GM23338 (cell line): ENCODE measurements around the gene TMEM14B. TPM values are rescaled to one million over a fixed set of nuclear protein-coding genes. Genes with fewer than 3 reads are reported as not detected.

Experiments used
- ATAC-seq: fragments of 200-7000 bp; cut with Tn5 transposase; 3 replicates; pipeline ENCODE4 v1.9.1; 2020
- DNase-seq: peaks from one replicate; pipeline ENCODE4 v3.0.0-alpha.2; 2015; ENCODE audit warnings: low spot score
- H2AFZ ChIP-seq: fragments of 200-600 bp; sonication (generic); 2 replicates; pipeline ENCODE4 v1.8.0; 2016; ENCODE audit warnings: antibody characterized with exemption, mild to moderate bottlenecking, moderate library complexity
- H3F3A ChIP-seq: fragments of 200-600 bp; sonication (generic); replicated peaks from 2 replicates; pipeline ENCODE4 v1.8.0; 2017; ENCODE audit warnings: antibody characterized with exemption, mixed run types, low read depth
- H3K27ac ChIP-seq: fragments of 200-600 bp; sonication (generic); 2 replicates; pipeline ENCODE4 v1.6.1; 2016; ENCODE audit warnings: low read depth
- H3K27me3 ChIP-seq: fragments of 200-600 bp; sonication (generic); 2 replicates; pipeline ENCODE4 v1.8.0; 2016; ENCODE audit warnings: mild to moderate bottlenecking, mixed run types, moderate library complexity; ENCODE audit not compliant: insufficient read depth
- H3K36me3 ChIP-seq: fragments of 200-600 bp; sonication (generic); 2 replicates; pipeline ENCODE4 v1.8.0; 2016; ENCODE audit warnings: mild to moderate bottlenecking; ENCODE audit not compliant: insufficient read depth
- H3K4me1 ChIP-seq: fragments of 200-600 bp; sonication (generic); 2 replicates; pipeline ENCODE4 v1.8.0; 2016; ENCODE audit warnings: mild to moderate bottlenecking, moderate library complexity; ENCODE audit not compliant: insufficient read depth
- H3K4me2 ChIP-seq: fragments of 200-600 bp; sonication (generic); 2 replicates; pipeline ENCODE4 v1.7.1; 2017; ENCODE audit warnings: mixed run types
- H3K4me3 ChIP-seq: fragments of 200-600 bp; sonication (generic); 2 replicates; pipeline ENCODE4 v1.6.1; 2016; ENCODE audit warnings: mixed run types
- H3K79me2 ChIP-seq: fragments of 200-600 bp; sonication (generic); replicated peaks from 2 replicates; pipeline ENCODE4 v1.8.0; 2017; ENCODE audit warnings: mild to moderate bottlenecking; ENCODE audit not compliant: insufficient read depth
- H3K9me2 ChIP-seq: fragments of 200-600 bp; sonication (generic); 2 replicates; pipeline ENCODE4 v1.8.0; 2017; ENCODE audit not compliant: insufficient read depth
- H4K20me1 ChIP-seq: fragments of 200-600 bp; sonication (generic); replicated peaks from 2 replicates; pipeline ENCODE4 v1.8.0; 2017; ENCODE audit warnings: mild to moderate bottlenecking; ENCODE audit not compliant: insufficient read depth
- H3K27ac Mint-ChIP-seq: 2 replicates; pipeline ENCODE4 v1.8.0; 2020; ENCODE audit warnings: inconsistent platforms, mild to moderate bottlenecking, moderate library complexity, mixed read lengths
- H3K27me3 Mint-ChIP-seq: 3 replicates; pipeline ENCODE4 v1.8.0; 2022; ENCODE audit warnings: low read depth, mild to moderate bottlenecking, moderate library complexity, mixed read lengths, inconsistent platforms; ENCODE audit not compliant: insufficient read depth, poor library complexity
- H3K36me3 Mint-ChIP-seq: 3 replicates; pipeline ENCODE4 v1.8.0; 2021; ENCODE audit warnings: low read depth, mild to moderate bottlenecking, inconsistent platforms, moderate library complexity, mixed read lengths
- H3K4me1 Mint-ChIP-seq: 3 replicates; pipeline ENCODE4 v1.8.0; 2020; ENCODE audit warnings: mild to moderate bottlenecking, inconsistent platforms, mixed read lengths
- H3K4me3 Mint-ChIP-seq: 3 replicates; pipeline ENCODE4 v1.8.0; 2021; ENCODE audit warnings: moderate library complexity, mild to moderate bottlenecking, inconsistent platforms, mixed read lengths
- H3K9me3 Mint-ChIP-seq: 3 replicates; pipeline ENCODE4 v1.8.0; 2020; ENCODE audit warnings: moderate library complexity, mild to moderate bottlenecking, inconsistent platforms, mixed read lengths
- EZH2phosphoT487 ChIP-seq: fragments of 200-600 bp; sonication (generic); IDR thresholded peaks from one replicate; pipeline ENCODE4 v1.8.1; 2018; ENCODE audit warnings: antibody characterized with exemption; ENCODE audit not compliant: unreplicated experiment
- JUNB ChIP-seq: IDR thresholded peaks from one replicate; pipeline ENCODE4 v1.6.1; 2016; ENCODE audit warnings: antibody characterized with exemption; ENCODE audit not compliant: unreplicated experiment
- NANOG ChIP-seq: IDR thresholded peaks from 2 replicates; pipeline ENCODE4 v1.6.1; 2016; ENCODE audit warnings: antibody characterized with exemption, borderline replicate concordance
- ZNF114 ChIP-seq: fragments of 250-450 bp; sonication (Bioruptor Pico); IDR thresholded peaks from 2 replicates; pipeline ENCODE4 v1.5.0; 2020; ENCODE audit warnings: mild to moderate bottlenecking, moderate library complexity
- ZNF462 ChIP-seq: fragments of 250-450 bp; sonication (Bioruptor Pico); IDR thresholded peaks from 2 replicates; pipeline ENCODE4 v1.5.0; 2020; ENCODE audit warnings: mild to moderate bottlenecking, moderate library complexity
- polyA plus RNA-seq: library from polyadenylated mRNA; unstranded; fragments of >200 nt; fragmentation: Nextera tagmentation; extraction: Ambion mirVana; gene quantifications from 2 replicates; pipeline ENCODE4 v1.2.1, GENCODE V29; 2016
- total RNA-seq: library from RNA; depleted of rRNA; stranded (reverse); fragments of >200 nt; shearing (Covaris generic); gene quantifications from 2 replicates; pipeline ENCODE4 v1.2.3, GENCODE V29; 2014

The TMEM14B gene
- total and polyA plus RNA-seq, 2 experiments from 2014 or later, result 104 to 210 TPM

- no peak for TF ChIP-seq ZNF462
These were observed 21.8 kb downstream of the TMEM14B start (continued) for GRCh38 chr6:10769419-10769818.

GRCh38 chr6:10771371-10771894, 23.8 kb downstream of the TMEM14B start:
- Mint-ChIP-seq H3K4me1 (no peaks in the 10 kb centered on the region; the same call in 1 of the 3 replicates), H3K9me3 (no peaks in the 10 kb centered on the region), H3K27me3 (no peaks in the 10 kb centered on the region), H3K4me3 (no peak overlapping the region), H3K27ac (no peak overlapping the region), H3K36me3 (peaks cover 4% of the 10 kb centered on the region; the same call in 2 of the 3 replicates)
- Histone ChIP-seq H3K27me3 (no peaks in the 10 kb centered on the region), H4K20me1 (no peaks in the 10 kb centered on the region; the same call in 1 of the 2 replicates), H3F3A (no peaks in the 10 kb centered on the region), H3K27ac (peak overlapping the region; percentile 18; the same call in 1 of the 2 replicates), H3K4me2 (no peak overlapping the region), H3K36me3 (no peaks in the 10 kb centered on the region), H3K79me2 (no peaks in the 10 kb centered on the region), H2AFZ (no peak overlapping the region), H3K9me2 (no peaks in the 10 kb centered on the region), H3K4me1 (no peaks in the 10 kb centered on the region), H3K4me3 (no peak overlapping the region)
- TF ChIP-seq ZNF114 (CRISPR knock-in tag) (no peak), JUNB (no peak)
- DNase-seq, result peak; percentile 25
- ATAC-seq, result peak; percentile 63

- Histone ChIP-seq H3K27me3 (no peaks in the 10 kb centered on the region), H3K4me2 (no peak overlapping the region), H3K36me3 (0 out of 2 replicates have a peak, but pooled peaks cover 4% of the 10 kb centered on the region), H3F3A (no peaks in the 10 kb centered on the region; the same call in 1 of the 2 replicates), H3K79me2 (no peaks in the 10 kb centered on the region), H4K20me1 (no peaks in the 10 kb centered on the region; the same call in 1 of the 2 replicates), H3K27ac (no peak overlapping the region), H3K9me2 (no peaks in the 10 kb centered on the region), H3K4me3 (no peak overlapping the region), H2AFZ (no peak overlapping the region), H3K4me1 (no peaks in the 10 kb centered on the region)
- Mint-ChIP-seq H3K4me1 (no peaks in the 10 kb centered on the region), H3K4me3 (no peak overlapping the region), H3K9me3 (no peaks in the 10 kb centered on the region), H3K27me3 (no peaks in the 10 kb centered on the region), H3K36me3 (peaks cover 12% of the 10 kb centered on the region; the same call in 1 of the 3 replicates), H3K27ac (no peak overlapping the region)
- no peak for TF ChIP-seq JUNB
- no peak for TF ChIP-seq EZH2phosphoT487
- no peak for TF ChIP-seq NANOG
- ATAC-seq, result no peak
- no peak for DNase-seq
These were observed 30.6 kb downstream of the TMEM14B start for GRCh38 chr6:10778230-10778629.
